HG03457 (cell line): Measurements from ENCODE around the gene ABCC5.

Source experiments
- ATAC-seq: cut with Tn5 transposase; IDR thresholded peaks from one replicate; pipeline ENCODE4 v1.9.1; 2021; ENCODE audit warnings: moderate number of reproducible peaks; ENCODE audit not compliant: unreplicated experiment

ABCC5 gene

DNA sequence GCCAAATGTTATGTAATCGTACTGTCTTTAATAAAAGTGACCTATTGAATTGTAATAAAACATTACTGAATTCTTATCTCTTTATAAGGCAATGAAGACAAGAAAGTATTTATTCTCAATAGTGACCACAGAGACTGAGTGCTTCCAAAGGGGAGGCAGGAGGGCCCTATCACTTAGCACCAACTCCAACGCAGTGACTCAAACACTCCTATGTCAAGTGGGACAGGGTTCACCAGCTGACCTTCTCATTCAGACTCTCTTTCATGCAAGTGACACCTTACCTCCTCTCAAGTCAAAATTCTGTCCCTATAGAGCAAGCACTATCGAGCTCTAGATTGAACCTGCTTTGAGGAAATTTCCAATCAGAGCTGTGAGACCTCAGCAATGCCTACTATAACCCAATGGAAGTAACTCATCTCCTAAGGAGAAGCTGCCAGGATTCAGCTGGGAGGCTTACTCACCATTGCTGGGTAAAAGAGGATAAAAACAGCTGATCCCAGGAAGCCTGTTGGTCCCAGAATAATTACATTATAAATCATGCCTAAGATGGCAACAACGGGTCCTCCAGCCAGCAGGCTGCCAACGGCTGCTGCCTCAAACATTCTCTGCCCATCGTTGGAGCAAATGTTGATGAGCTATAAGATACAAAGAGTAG is 35.6 kb downstream of the ABCC5 start:
- no peak for ATAC-seq

DNA sequence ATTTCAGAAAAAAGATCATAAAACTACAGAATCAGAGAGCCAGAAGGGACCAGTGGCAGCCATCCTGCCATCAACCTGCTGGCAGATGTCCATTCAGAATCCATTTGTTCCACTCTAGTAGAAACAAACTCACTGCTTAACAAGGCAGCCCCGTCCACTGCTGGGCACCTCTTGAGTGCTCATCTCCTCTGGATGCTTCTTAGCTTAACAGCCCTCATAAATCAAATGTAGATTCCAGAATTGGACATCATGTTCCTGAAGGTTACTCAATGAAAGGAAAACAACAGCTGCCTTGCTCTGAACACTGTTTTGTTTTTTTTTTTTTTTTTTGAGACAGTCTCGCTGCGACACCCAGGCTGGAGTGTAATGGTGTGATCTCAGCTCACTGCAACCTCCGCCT is 37.3 kb downstream of the ABCC5 start:
- no peak for ATAC-seq

DNA sequence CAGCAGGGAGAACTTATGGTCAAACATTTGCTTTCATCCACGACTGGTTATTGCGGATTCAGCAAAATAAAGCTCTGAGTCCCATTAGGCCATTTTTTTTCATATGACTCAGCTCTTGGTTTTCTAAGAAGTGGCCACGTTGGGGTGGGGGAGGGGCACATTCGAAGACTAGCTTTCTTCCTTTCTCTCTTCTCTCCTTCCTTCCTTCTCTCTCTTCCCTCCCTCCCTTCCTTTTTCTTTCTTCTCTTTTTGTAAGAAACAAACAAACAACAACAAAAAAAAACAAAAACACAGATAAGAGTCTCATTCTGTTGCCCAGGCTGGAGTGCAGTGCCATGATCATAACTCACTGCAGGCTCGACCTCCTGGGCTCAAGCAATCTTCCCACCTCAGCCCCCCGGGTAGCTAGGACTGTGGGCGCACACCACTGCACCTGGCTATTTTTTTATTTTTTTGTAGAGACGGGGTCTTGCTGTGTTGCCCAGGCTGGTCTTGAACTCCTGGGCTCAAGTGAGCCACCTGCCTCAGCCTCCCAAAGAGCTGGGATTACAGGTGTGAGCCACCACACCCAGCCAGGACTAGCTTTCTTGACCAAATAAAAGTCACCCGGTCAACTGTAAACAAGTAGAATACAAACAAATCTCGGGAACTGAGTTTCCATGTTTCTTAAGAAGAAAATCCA is 41.6 kb downstream of the ABCC5 start:
- ATAC-seq, result no peak

DNA sequence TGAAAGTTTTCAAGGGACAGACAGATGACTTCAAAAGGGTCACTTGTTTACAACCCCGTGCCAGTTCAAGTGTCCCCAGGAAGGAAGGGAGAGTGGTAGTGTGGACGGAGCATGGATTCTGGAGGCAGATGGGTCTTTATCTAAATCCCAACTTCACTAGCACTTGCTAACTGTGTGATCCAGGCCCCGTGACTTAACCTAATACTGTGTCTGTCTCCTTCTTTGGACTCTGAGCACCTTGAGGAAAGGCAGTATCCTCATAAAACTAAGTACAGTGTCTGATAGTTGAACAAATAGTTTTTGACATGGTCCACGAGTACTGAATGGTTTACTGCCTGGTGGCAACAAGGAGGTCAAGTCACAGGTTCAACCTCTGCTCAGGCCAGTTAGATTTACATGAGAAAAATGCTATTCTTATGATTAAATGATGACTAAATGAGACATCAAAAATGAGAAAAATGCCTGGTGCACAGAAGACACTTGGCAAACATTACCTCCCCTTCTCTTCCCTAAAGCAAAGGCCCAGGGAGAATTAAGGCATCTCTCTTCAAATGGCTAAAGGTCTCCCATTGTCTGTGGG is 48.9 kb downstream of the ABCC5 start:
- ATAC-seq, result no peak

DNA sequence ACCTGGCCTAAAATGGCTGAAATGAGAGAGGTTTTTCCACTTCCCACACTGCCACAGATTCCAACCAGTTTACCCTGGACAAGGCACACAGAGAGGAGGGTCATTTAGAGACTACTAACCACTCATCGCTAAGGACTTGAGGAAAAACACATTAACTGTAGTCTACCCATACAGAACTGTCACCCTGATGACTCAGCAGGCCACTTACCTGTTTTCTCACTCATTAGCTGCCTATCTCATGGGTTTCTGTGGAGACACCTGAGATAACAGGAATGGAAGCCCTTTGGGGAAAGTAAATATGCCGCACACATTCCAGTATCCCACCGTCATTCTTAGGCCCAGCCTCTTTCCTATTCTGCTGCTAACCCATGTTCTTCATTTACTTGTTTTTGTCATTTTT is 50.0 kb downstream of the ABCC5 start:
- ATAC-seq, result no peak

DNA sequence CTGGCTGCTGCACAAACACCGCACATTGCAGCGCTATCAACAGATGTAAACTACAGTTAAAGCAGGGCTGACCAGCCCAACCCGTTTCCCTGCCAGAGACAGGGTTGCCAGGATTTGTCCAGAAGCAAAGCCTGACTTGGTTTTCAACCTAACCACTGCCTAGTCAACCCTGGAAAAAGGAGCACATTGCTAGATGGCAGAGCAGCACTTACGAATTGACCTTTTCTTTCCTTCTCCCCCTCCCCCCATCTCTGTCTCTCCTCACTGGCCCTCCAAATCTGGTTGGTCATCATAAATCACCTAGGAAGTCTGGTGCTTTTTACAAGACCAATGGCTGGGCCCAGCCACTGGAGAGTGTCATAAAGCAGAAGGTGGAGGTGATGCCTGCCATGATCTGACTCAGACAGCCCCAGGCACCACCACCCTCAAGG is 51.3 kb downstream of the ABCC5 start:
- no peak for ATAC-seq

DNA sequence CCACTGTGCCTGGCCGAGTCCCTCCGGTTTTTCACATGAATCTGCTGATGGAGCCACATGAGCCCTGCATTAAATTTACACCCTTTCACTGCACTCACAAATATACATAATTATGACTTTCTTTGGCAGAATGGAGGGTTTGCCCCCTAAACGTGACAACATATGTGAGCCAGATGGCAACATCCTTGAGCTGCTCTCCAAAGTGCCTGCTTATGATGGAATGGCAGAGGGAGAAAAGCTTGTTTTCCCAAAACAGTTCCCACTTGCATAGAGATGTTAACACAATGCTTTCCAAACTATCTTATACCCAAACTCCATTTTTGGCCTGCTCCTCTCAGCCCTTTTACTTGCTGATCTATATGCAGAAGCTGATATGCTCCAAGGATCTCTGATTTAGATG is 54.9 kb downstream of the ABCC5 start:
- no peak for ATAC-seq

DNA sequence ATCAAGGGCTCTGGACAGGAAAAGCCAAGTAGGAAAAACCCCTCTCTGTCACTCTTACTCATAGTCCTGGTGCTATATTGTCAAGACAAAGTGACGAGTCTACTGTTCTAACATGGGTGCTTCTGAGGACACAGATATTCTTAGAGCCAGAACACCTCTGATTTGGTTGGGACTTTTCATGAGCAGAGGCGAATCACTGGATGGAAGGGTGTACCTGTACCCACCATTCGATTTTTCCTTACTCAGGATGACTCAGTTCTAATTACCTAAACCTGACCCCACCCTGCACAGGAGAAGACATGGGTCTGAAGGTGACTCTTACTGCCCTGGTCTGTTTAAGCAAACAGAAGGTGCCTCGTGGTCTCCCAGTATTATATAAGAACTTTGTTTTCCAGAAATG is 58.5 kb downstream of the ABCC5 start:
- no peak for ATAC-seq

DNA sequence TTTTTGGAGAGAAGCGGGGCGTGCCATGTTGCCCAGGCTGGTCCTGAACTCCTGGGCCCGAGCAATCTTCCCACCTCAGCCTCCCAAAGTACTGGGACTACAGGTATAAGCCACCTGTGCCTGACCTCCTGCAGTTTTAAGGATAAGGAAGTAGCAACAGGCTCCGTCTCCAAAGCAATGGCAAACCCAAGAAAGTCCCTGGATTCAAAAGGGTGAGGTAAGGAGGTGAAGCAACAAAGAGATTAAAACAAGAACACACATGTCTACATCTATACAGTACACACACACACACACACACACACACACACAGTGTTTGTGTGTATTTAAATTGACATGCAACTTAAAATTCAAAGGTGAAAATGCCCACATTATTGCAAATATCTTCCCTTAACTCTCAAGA is 58.9 kb downstream of the ABCC5 start:
- ATAC-seq, result no peak

DNA sequence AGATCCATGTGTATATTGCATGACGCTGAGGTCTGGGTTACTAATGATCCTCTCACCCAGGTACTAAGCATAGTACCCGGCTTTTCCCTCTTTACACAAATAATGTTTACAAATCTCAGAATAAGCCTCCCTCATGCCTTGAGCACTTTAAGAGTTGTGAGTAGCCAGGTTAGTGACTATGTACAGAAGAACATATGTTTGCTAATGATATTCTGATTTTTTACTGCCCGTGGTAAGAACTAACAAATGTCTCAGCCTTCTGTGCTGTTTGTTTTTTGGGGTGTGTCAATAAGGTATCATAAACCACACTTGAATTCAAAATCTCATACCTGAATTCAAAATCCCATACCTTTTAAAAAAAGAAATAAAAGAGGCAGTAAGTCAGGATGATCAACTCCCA is 59.5 kb downstream of the ABCC5 start:
- no peak for ATAC-seq

DNA sequence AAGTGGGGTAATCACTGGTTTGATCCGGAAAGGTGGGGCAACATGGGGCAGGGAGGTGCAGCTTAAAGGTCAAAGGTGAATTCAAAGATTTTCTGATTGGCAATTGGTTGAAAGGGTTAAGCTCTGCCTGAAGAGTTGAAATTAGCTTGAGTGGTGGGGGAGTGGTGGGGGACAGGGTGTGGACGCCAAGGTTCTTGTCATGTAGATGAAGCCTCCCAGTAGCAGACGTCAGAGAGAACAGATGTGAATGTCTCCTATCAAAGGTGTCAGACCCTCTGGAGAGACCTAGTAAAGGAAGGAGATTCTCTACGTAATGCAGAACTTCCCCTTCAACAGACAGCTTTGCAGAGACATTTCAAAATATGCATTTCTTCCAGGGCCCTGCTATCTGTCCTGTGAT is 62.8 kb downstream of the ABCC5 start:
- ATAC-seq, result no peak

DNA sequence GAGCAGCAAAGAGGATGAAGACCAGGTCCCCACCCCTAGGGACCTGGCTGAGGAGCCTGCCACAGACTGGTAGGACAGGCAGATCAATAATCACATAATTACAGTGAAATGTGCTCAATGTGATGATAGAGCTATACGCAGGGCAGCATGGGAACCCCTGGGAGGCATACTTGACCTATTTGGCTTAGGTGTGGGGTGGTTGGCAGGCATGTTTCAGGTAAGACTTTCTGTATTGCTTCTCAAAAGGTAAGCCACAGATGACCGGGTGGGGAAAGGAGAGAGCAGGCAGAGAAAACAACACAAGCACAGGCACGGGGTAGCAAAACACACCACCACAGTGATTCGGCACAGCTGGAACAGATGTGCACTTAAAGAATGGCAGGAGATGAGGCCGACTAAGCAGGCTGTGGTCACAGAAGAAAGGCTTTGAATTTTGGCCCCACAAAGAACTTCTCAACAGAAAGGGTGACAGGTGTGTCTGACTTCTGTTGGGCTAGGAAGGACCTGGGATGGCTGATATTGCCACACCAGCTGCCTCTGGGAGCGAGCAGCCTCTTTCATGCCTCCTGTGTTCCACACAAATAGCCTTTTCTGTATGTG is 64.1 kb downstream of the ABCC5 start:
- no peak for ATAC-seq

DNA sequence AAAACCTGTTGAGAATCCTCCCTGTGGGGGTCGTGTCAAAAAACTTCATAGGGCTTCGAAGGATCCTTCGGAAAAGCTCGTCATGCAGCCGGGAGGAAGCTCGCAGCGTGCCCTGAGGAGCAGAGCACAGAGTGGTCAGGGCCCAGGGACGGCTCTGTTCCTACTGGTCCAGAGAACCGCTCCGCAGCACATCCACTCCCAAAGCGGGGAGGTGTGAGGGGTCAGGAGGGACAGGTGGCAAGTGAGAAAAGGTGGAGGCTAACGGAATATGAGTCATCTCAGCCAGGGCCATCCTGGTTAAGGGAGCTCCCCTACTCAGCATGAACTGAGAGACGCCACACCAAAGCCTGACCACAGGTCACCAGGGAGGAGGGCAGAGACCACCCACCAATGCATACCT is 66.2 kb downstream of the ABCC5 start:
- no peak for ATAC-seq

DNA sequence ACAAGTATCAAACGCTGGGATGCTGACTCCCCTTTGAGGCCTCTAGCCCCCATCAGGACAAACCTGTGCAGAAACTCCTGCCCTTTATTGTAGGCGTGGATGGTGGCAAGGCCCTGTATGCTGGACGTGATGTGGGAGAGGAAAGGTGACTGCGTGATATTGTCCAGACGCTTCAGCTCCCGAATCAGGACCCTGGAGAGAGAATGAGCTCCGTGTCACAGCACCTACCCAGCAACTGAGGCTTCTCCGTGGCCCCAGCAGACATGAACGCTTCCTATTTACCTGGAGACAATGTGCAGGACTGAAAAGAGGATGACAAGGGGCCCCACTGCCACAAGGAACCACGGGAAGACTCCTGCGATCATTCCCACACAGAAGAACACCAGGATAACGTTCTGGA is 68.0 kb downstream of the ABCC5 start:
- ATAC-seq, result no peak

DNA sequence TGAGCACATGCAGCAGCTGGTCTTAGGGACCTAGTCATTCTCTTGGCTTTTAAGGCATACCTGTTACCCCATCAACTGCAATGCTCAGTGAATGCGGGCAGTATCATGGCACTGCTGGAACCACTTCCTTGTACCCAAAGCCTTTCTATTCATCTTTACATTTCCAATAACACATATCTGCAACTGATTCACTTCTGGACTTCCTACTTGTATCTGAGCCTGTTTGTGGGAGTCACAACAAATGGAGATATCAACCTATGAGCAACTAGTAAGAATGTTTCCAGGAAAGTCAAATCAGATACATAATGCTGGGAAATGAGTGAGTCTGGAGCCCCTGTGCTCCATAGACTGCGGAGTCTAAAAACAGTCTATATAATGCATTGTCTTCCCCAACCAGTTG is 71.6 kb downstream of the ABCC5 start:
- ATAC-seq, result no peak

DNA sequence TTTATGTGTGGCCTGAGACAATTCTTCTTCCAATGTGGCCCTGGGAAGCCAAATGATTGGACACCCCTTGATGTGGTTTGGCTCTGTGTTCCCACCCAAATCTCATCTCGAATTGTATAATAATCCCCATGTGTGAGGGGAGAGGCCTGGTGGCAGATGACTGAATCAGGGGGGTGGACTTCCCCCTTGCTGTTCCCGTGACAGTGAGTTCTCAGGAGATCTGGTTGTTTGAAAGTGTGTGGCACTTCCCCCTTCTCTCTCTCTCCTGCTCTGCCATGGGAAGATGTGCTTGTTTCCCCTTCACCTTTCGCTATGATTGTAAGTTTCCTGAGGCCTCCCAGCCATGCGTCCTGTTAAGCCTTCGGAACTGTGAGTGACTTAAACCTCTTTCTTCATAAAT is 72.9 kb downstream of the ABCC5 start:
- no peak for ATAC-seq

DNA sequence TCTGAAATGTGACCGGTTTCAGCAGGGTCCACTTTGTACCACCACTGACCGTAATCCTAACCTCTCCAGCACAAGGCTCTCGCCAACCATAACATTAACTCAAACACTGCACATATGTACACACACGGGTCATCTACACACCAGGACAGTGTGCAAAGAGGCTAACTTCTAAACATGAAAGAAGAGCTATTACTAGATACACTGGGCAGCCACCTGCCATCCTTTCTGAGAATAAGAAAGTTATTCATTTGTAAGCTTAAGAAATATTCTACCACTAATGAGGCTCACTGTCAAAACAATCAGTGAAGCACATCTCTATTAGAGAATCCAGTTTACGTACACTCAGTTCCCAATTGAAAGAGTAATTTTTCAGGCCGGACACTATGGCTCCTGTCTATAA is 73.9 kb downstream of the ABCC5 start:
- no peak for ATAC-seq

DNA sequence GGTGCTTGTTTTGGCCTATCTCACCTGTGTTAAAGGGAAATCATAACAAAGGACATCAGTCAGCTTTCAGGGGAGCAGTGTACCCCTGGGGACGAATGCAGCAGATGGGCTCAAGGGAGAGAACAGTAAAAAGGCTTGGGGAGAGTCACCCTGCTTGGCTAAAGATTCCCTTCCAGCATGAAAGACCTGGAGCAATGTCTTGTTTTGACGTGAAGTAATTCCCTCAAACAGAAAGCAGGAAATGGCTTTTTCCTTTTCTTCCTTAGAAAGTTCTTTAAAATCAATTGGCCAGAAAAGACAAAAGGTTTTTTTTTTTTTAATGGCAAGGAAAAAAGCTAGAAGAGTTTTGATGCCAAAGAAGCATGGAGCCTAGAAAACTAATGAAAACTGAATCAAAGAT is 76.5 kb downstream of the ABCC5 start:
- no peak for ATAC-seq

DNA sequence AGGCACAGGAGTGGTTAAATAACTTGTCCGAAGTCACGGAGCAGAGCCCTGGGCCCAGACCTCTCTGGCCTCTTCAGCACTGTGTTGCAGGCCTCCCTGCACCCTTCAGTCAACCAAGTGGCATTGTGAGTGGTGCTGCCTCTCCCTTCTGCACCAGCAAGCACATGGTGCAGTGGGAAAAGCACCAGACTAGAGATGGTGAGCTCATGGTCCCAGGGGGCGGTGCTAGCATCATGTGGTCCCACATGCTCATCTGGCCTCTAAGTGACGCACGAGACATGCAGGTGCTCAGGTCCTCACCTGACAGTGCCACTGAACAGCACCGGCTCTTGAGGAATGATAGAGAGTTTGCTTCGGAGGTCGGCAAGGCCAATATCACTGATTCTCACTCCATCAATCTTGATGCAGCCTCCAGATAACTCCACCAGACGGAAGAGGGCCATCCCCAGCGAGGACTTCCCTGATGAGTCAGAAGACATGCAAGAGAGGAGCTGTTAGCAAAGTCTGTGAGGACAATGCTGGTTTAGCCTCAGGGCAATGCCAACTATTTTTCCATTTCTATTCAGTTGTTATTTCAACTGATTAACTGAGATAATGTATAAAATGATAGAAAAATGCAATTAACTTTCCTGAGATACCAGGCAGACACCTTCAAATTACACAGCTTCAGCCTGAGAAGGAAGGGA is 79.9 kb downstream of the ABCC5 start:
- no peak for ATAC-seq

DNA sequence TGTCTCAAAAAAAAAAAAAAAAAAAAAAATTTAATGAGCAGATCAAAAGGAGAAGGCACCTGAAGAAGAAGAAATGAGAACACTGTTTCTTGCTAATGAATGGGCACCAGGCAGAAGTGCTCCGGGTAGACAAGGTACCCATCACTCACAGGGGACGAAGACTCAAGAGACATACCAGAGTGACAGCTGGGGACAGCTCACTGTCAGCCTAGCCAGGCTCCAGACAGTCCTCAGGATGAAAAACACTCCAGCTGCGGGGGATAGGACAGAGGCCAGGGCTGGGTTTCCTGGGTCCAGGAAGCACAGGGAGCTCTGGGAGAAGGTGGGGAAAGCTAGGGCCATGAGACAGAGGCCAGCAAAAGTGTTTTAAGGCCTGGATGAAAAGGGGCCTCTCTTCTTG is 84.5 kb downstream of the ABCC5 start:
- no peak for ATAC-seq

DNA sequence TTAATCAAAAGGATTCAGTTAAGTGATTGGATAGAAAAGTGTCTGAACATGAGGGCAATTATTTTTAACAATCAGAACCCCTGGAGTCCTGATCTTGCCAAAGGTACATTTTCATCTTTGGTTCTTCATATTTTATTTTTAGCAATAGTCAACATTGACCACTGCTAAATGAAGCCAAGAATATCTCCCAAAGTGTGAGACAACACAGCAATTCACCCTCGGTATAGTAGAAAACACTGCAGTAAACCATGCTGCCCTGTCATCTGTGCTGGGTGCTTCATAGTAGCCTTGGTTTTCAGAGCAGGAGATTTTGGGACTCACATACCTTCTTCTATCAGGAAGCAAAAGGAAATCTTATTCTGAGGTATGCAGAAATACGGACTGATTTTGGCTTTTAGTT is 85.8 kb downstream of the ABCC5 start:
- no peak for ATAC-seq

DNA sequence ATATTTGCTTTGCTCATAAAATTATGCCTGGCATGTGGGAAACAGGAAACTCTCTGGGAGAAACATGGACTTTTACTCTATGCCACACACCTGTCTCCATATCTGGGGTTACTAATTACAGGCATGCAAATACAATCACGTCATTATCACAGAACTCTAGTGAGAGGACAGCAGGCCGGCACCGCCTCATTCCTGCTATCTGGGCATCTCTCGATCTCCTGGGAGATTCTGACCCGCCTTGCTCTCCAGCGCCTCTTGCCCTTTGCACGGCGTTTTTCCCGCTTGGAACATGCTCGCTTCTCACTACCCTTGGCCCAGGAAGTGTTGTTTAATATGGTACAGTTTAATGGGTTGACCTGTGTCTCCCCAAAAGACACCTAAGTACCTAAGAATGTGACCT is 87.6 kb downstream of the ABCC5 start:
- no peak for ATAC-seq
